ENCODE data around the gene RETREG1.

- no peak for TF ChIP-seq CTCF (IDR thresholded peaks at IDR 0.05; ENCODE audit: low read length)
- TF ChIP-seq EZH2 (optimal IDR thresholded peaks at IDR 0.05; ENCODE audit: low read depth, low read length) = no peak
- TF ChIP-seq EZH2phosphoT487 (IDR thresholded peaks at IDR 0.05; ENCODE audit: low read length) = no peak
These were observed 78.8 kb downstream of the RETREG1 start for GRCh38 chr5:16538006-16538405.
